HG03039 (cell line): Measurements from ENCODE around the gene PERP.

Experiments
- ATAC-seq: cut with Tn5 transposase; IDR thresholded peaks from one replicate; pipeline ENCODE4 v1.9.1; 2021; ENCODE audit warnings: mild to moderate bottlenecking, moderate library complexity; ENCODE audit not compliant: unreplicated experiment

Gene PERP

DNA sequence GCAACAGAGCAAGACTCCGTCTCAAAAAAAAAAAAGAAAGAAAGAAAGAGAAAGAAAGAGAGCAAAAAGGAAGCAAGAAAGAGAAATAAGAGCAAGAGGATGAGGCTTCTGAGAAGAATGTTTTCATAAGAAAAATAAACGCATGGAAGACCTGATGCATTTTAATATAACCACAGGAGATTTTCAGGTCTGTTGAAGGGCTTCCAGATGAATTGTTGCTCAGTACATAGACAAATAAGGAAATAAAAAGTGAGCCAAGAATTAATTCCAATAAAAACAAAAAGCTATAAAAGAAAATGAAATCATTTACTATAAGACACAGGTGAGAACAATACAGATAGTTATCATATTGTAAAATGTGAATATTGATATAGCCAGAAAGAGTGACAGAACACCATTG, 43.5 kb downstream of the PERP start:
- no peak for ATAC-seq

GRCh38 chr6:138054982-138055381, 52.2 kb downstream of the PERP start:
- ATAC-seq = no peak

- ATAC-seq = no peak
Observed at GRCh38 chr6:138052783-138053182, 54.4 kb downstream of the PERP start.

DNA sequence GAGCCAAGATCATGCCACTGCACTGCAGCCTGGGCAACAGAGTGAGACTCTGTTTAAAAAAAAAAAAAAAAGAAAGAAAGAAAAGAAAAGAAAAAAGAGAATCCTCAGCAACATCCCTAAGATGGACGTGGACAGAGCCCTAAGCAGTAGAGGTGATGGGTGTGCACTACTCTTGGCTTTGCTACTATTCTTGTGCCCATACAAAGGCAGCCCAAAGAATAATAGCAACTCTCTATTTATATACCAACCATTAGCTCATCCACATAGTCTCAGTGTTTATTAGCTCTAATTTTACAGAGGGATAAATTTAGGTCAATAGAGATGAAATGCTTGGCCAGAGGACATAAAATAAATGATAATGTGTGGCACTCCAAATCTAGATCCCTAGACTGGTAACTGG, 62.2 kb downstream of the PERP start:
- no peak for ATAC-seq

GRCh38 chr6:138044458-138044857, 62.8 kb downstream of the PERP start:
- ATAC-seq = no peak
